ENCODE results near the gene GKN2.
A peak's percentile ranks its signal among the peaks of the same experiment; 100 is the strongest.
"Not testable (repeated sequence)": the region's sequence is repeated elsewhere in the genome, so short reads cannot be mapped to it uniquely, and the experiment has no call there.

Gene GKN2

GRCh38 chr2:68959001-68959400 lies 6.3 kb upstream of the GKN2 start:
- FAIRE-seq = no peak

GRCh38 chr2:68955432-68955831 lies 2.7 kb upstream of the GKN2 start:
- FAIRE-seq = not testable (repeated sequence)

GRCh38 chr2:68951899-68952298 lies 794 bp downstream of the GKN2 start:
- no peak for FAIRE-seq

GRCh38 chr2:68948710-68949109 lies 4.0 kb downstream of the GKN2 start:
- FAIRE-seq = no peak

GRCh38 chr2:68946117-68946516 lies 6.6 kb downstream of the GKN2 start:
- FAIRE-seq = no peak

GRCh38 chr2:68943581-68944568 lies 8.8 kb downstream of the GKN2 start:
- peak; percentile 81 for FAIRE-seq

GRCh38 chr2:68942827-68943226 lies 9.9 kb downstream of the GKN2 start:
- no peak for FAIRE-seq

- no peak for FAIRE-seq
Observed at GRCh38 chr2:68940369-68940768, 12.3 kb downstream of the GKN2 start.

- no peak for FAIRE-seq
Observed at GRCh38 chr2:68939962-68940361, 12.7 kb downstream of the GKN2 start.

- FAIRE-seq = no peak
Observed at GRCh38 chr2:68938938-68939337, 13.8 kb downstream of the GKN2 start.

- no peak for FAIRE-seq
Observed at GRCh38 chr2:68937346-68938055, 15.2 kb downstream of the GKN2 start.

- FAIRE-seq = no peak
Observed at GRCh38 chr2:68936889-68937288, 15.8 kb downstream of the GKN2 start.

GRCh38 chr2:68936427-68936826 lies 16.3 kb downstream of the GKN2 start:
- no peak for FAIRE-seq

GRCh38 chr2:68935471-68935870 lies 17.2 kb downstream of the GKN2 start:
- no peak for FAIRE-seq

- no peak for FAIRE-seq
Observed at GRCh38 chr2:68934021-68934420, 18.7 kb downstream of the GKN2 start.

GRCh38 chr2:68932402-68932801 lies 20.3 kb downstream of the GKN2 start:
- no peak for FAIRE-seq

GRCh38 chr2:68931799-68932198 lies 20.9 kb downstream of the GKN2 start:
- no peak for FAIRE-seq

- FAIRE-seq = no peak
Observed at GRCh38 chr2:68931149-68931711, 21.5 kb downstream of the GKN2 start.

GRCh38 chr2:68926796-68927195 lies 25.9 kb downstream of the GKN2 start:
- no peak for FAIRE-seq

GRCh38 chr2:68925295-68925896 lies 27.3 kb downstream of the GKN2 start:
- FAIRE-seq = peak; percentile 60

- FAIRE-seq = no peak
Observed at GRCh38 chr2:68921646-68922045, 31.0 kb downstream of the GKN2 start.

GRCh38 chr2:68920481-68921170 lies 32.1 kb downstream of the GKN2 start:
- FAIRE-seq = no peak

- no peak for FAIRE-seq
Observed at GRCh38 chr2:68918497-68918896, 34.2 kb downstream of the GKN2 start.

All from islet of Langerhans (tissue), 1 donor.